Spinal cord (tissue), 10 donors: ENCODE results near the gene SCMH1. TPM values are rescaled to one million over a fixed set of nuclear protein-coding genes. Genes with fewer than 3 reads are reported as not detected.
A peak's percentile ranks its signal among the peaks of the same experiment; 100 is the strongest.

ENCODE experiments used
- DNase-seq, 6 donors: peaks; one replicate each; pipeline versions ENCODE4 v3.0.0 to v3.0.0-alpha.2; 2013 to 2015; ENCODE audit warnings: low spot score in 6 of 6, low read depth in 4 of 6
- H3K27ac ChIP-seq: one replicate; pipeline ENCODE4 v1.5.1; 2013; ENCODE audit warnings: low read depth, low read length, control low read depth
- H3K27me3 ChIP-seq: one replicate; pipeline ENCODE4 v1.6.1; 2013; ENCODE audit warnings: low read length; ENCODE audit not compliant: control insufficient read depth, insufficient read depth
- H3K36me3 ChIP-seq: one replicate; pipeline ENCODE4 v1.6.1; 2013; ENCODE audit warnings: low read length; ENCODE audit not compliant: control insufficient read depth, insufficient read depth
- H3K4me1 ChIP-seq: one replicate; pipeline ENCODE4 v1.6.1; 2013; ENCODE audit warnings: low read length; ENCODE audit not compliant: control insufficient read depth, insufficient read depth
- H3K4me3 ChIP-seq: one replicate; pipeline ENCODE4 v1.5.1; 2013; ENCODE audit warnings: low read depth, low read length, control low read depth
- H3K9me3 ChIP-seq: one replicate; pipeline ENCODE4 v1.6.1; 2013; ENCODE audit warnings: low read length; ENCODE audit not compliant: control insufficient read depth, insufficient read depth
- WGBS: methylation state at CpG from one replicate; pipeline ENCODE4 v1.1.5; 2013; ENCODE audit warnings: missing lambda C conversion rate; ENCODE audit not compliant: insufficient coverage; 5-methylcytosine and 5-hydroxymethylcytosine counted together
- polyA plus RNA-seq, 2 donors: library from polyadenylated mRNA; unstranded; fragments of 120-200 nt; gene quantifications; one replicate each; pipeline ENCODE4 v1.2.1, GENCODE V29; 2013; ENCODE audit not compliant: insufficient read length in 2 of 2
- total RNA-seq, 2 donors: library from RNA; depleted of rRNA in 1 of 2; stranded (reverse); fragments of 120-200 nt in 1 of 2; fragments of >200 nt in 1 of 2; gene quantifications; one replicate each; pipeline versions ENCODE4 v1.2.3 to v1.2.4, GENCODE V29; 2013 to 2014
- donor health status: healthy.

Gene SCMH1
- total and polyA plus RNA-seq, 4 donors = 30.9 to 58.2 (median 43.2) TPM

GRCh38 chr1:40981691-40982448, 260.2 kb downstream of the SCMH1 start:
- no peaks in the 10 kb centered on the region for H3K27me3 ChIP-seq
- WGBS = 70% methylated on average over 8 of the region's 14 CpGs
- H3K4me1 ChIP-seq = peaks cover 17% of the 10 kb centered on the region
- no peak overlapping the region for H3K4me3 ChIP-seq
- H3K9me3 ChIP-seq = no peaks in the 10 kb centered on the region
- H3K36me3 ChIP-seq = peaks cover 7% of the 10 kb centered on the region
- peak overlapping the region; percentile 38 for H3K27ac ChIP-seq
- peak in 1 of 6 donors; percentile 34 for DNase-seq

DNA sequence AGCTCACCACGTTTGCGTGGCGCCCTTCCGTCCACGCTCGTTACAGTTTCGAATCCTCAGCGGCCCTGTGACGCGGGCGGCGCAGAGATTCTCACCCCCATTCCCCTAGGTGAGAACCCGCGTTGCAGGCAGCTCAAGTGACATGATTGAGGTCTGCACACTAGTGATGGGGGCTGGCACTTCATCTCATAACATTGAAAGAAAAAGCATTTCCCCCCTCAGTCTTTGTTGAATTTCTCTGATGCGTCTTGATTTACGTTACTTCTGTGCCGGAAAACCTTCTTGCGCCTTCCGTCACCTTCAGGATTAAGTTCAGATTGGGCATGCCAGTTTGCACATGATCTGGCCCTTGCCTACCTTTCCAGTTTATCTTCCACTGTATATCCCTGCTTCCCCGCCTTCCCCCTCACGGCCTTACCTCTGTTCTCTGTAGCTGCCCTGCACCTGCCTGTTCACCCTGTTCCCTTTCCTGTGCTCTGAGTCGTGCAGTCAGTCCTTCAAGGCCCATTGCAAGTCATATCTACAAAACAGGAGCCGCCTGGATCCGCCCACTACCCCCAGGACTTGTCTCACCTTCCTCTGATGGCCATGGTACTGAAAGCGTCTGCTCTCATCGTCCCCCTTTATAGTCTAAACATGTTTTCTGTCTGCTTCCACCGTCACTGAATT, 261.5 kb downstream of the SCMH1 start:
- no peaks in the 10 kb centered on the region for H3K27me3 ChIP-seq
- H3K36me3 ChIP-seq = peaks cover 3% of the 10 kb centered on the region
- peak overlapping the region; percentile 52 for H3K4me3 ChIP-seq
- peak in 1 of 6 donors; percentile 63 for DNase-seq
- H3K4me1 ChIP-seq = peaks cover 17% of the 10 kb centered on the region
- 13% methylated on average over 26 of the region's 27 CpGs for WGBS
- H3K27ac ChIP-seq = no peak overlapping the region
- no peaks in the 10 kb centered on the region for H3K9me3 ChIP-seq

GRCh38 chr1:40980068-40980452, 262.0 kb downstream of the SCMH1 start:
- 0% methylated on average over 50 of the region's 50 CpGs for WGBS
- Histone ChIP-seq H3K4me1 (peaks cover 17% of the 10 kb centered on the region), H3K4me3 (peak overlapping the region; percentile 52), H3K27me3 (no peaks in the 10 kb centered on the region), H3K36me3 (peaks cover 3% of the 10 kb centered on the region), H3K9me3 (no peaks in the 10 kb centered on the region), H3K27ac (no peak overlapping the region)
- no peak for DNase-seq

DNA sequence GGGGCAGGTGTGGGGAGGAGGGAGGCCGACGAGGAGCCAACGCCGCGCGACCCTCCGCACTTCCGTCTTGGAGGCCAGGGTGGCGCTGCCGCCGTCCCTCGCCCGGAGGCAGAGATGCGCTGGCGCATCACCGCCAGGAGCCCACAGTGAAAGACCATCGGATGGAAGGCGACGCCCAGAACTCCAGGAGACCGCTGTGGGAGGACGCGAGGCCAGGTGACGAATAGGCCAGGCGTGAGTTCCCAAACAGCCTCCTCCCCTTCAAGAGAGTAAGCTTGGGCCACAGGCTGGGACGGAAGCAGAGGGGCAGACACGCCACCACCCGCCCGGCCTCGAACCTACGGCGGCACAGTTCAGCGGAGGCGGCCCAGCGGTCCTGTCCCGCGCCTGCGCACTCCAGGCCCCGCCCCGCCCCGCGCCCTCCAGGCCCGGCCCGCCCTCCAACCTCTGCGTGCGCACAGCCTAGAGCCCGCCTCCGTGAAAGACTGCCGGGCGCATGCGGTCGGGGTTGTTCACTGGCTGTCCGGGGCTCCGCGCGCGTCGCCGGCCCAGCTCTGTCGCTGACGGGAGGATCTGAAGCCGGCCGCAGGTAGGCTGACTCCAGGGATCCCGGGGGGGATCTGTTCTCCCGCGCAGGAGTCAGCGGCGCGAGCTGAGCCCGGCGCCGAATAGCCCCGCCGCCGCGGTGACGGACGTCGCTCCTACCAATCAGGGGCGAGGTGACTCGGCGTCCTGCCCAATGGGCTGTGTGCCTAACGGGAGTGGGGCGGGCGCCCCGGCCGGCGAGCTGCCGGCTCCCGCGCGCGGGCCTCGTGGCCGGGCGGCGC, 262.7 kb downstream of the SCMH1 start, which contains the start of gene CTPS1:
Gene CTPS1, plus strand, starts transcription at position 456 of the 827 bp plus-strand sequence. CDS start 3,595 bp downstream, outside the sequence.
- Histone ChIP-seq H3K4me3 (peak within 1 kb of the TSS; percentile 78), H3K9me3 (no peaks in the 10 kb centered on the region), H3K27me3 (no peaks in the 10 kb centered on the region), H3K27ac (peak within 1 kb of the TSS; percentile 92), H3K4me1 (peaks cover 17% of the 10 kb centered on the region), H3K36me3 (peaks cover 3% of the 10 kb centered on the region)
- DNase-seq = peak; percentile 88 to 99 (median 94)
- WGBS = under 1% methylated on average over 96 of the region's 96 CpGs

- H3K9me3 ChIP-seq = no peaks in the 10 kb centered on the region
- peak in 2 of 6 donors; percentile 11 to 12 for DNase-seq
- 17% methylated on average over 17 of the region's 17 CpGs for WGBS
- peak overlapping the region; percentile 92 for H3K27ac ChIP-seq
- no peaks in the 10 kb centered on the region for H3K27me3 ChIP-seq
- peaks cover 3% of the 10 kb centered on the region for H3K36me3 ChIP-seq
- peaks cover 17% of the 10 kb centered on the region for H3K4me1 ChIP-seq
- peak overlapping the region; percentile 78 for H3K4me3 ChIP-seq
These were observed 263.2 kb downstream of the SCMH1 start for GRCh38 chr1:40978886-40979240.

GRCh38 chr1:40977716-40978115, 264.4 kb downstream of the SCMH1 start:
- Histone ChIP-seq H3K27ac (no peak overlapping the region), H3K4me3 (no peak overlapping the region), H3K36me3 (no peaks in the 10 kb centered on the region), H3K4me1 (peaks cover 17% of the 10 kb centered on the region), H3K9me3 (no peaks in the 10 kb centered on the region), H3K27me3 (no peaks in the 10 kb centered on the region)
- no peak for DNase-seq
- no CpG with 5 or more reads among the region's 1 CpG for WGBS

Other genes with a start within 250 kb of the SCMH1 start
- gene SLFNL1, start 220.6 kb downstream of the SCMH1 start, total RNA-seq = under 1 TPM; 0.59 to 0.66 TPM
- gene SLFNL1, start 220.6 kb downstream of the SCMH1 start, polyA plus RNA-seq = 1 to 10 TPM in 1 of 2 donors, under 1 TPM in 1; 0.49 to 1.4 TPM
- 1 to 10 TPM; 1.9 to 2.3 TPM for gene FOXO6, start 119.1 kb upstream of the SCMH1 start, total RNA-seq
- gene FOXO6, start 119.1 kb upstream of the SCMH1 start, polyA plus RNA-seq = 10 to 100 TPM in 1 of 2 donors, 1 to 10 TPM in 1; 9.4 to 11.0 TPM
- gene EDN2, start 242.4 kb upstream of the SCMH1 start, total RNA-seq = under 1 TPM in 1 of 2 donors, not detected in 1; 0.66 TPM
- under 1 TPM in 1 of 2 donors, not detected in 1; 0.17 TPM for gene EDN2, start 242.4 kb upstream of the SCMH1 start, polyA plus RNA-seq